Endothelial cell of umbilical vein (primary cell): ENCODE data around the gene FURIN. TPM values are rescaled to one million over a fixed set of nuclear protein-coding genes. Genes with fewer than 3 reads are reported as not detected.
A peak's percentile ranks its signal among the peaks of the same experiment; 100 is the strongest.

Experiments
- BruUV-seq: library from RNA; stranded (reverse); fragments of 400-500 nt; replicated peaks from 2 replicates; lab custom pipeline; 2021; lab: Mats Ljungman, UMichigan
- CTCF ChIA-PET: fragments of 300-600, 350-600 bp; sonication (Branson Sonifier 250); formaldehyde crosslinking; loops from one replicate; lab custom pipeline; 2021; ENCODE audit warnings: antibody characterized with exemption, inconsistent platforms; lab: Charles Lee
- POLR2A ChIA-PET: fragments of 300-600, 350-600 bp; sonication (Branson Sonifier 250); formaldehyde crosslinking; loops from one replicate; lab custom pipeline; 2021; ENCODE audit warnings: antibody characterized with exemption, inconsistent platforms; lab: Charles Lee
- DNase-seq: peaks from one replicate; pipeline ENCODE4 v3.0.0-alpha.2; 2011; ENCODE audit warnings: low read depth, low spot score
- FAIRE-seq: peaks from 2 replicates; lab custom pipeline; 2011; peaks lifted over from hg19 to GRCh38; lab: Jason Lieb, UNC
- H2AFZ ChIP-seq: 2 replicates; pipeline ENCODE4 v1.6.0; 2012; ENCODE audit warnings: low read depth, low read length, control low read depth, inconsistent platforms
- H3K27ac ChIP-seq: 2 replicates; pipeline ENCODE4 v1.5.1; 2011; ENCODE audit warnings: low read depth, mild to moderate bottlenecking, control low read depth, low read length, moderate library complexity; ENCODE audit not compliant: insufficient read depth
- H3K27me3 ChIP-seq, 2 experiments: 2 replicates each; pipeline versions ENCODE4 v1.6.0 to v1.6.1; 2011; ENCODE audit warnings: low read length in 2 of 2, mixed read lengths in 1 of 2; ENCODE audit not compliant: control insufficient read depth in 2 of 2, insufficient read depth in 2 of 2
- H3K36me3 ChIP-seq, 2 experiments: 2 replicates in 1 of 2; 3 replicates in 1 of 2; pipeline ENCODE4 v1.5.1; 2011; ENCODE audit warnings: low read length in 2 of 2, mild to moderate bottlenecking in 1 of 2, moderate library complexity in 1 of 2; ENCODE audit not compliant: control insufficient read depth in 2 of 2, insufficient read depth in 2 of 2; ENCODE audit errors: extremely low read depth in 1 of 2
- H3K4me1 ChIP-seq: 3 replicates; pipeline ENCODE4 v1.5.1; 2011; ENCODE audit warnings: mild to moderate bottlenecking, low read length; ENCODE audit not compliant: control insufficient read depth, insufficient read depth; ENCODE audit errors: extremely low read depth
- H3K4me2 ChIP-seq: 2 replicates; pipeline ENCODE4 v1.6.1; 2011; ENCODE audit warnings: low read length, control low read depth, mixed read lengths; ENCODE audit not compliant: insufficient read depth
- H3K4me3 ChIP-seq, 3 experiments: fragments of 200-600 bp in 1 of 3; sonication (generic), shearing (Covaris generic) in 1 of 3; replicated peaks in 1 of 3; 2 replicates each; pipeline ENCODE4 v1.5.1; 2011 to 2016; ENCODE audit warnings: control low read depth in 3 of 3, low read length in 3 of 3, mild to moderate bottlenecking in 2 of 3, inconsistent platforms in 1 of 3, low read depth in 1 of 3, moderate library complexity in 1 of 3; ENCODE audit not compliant: insufficient read depth in 1 of 3
- H3K79me2 ChIP-seq: 2 replicates; pipeline ENCODE4 v1.6.0; 2012; ENCODE audit warnings: low read length, inconsistent platforms; ENCODE audit not compliant: control insufficient read depth, insufficient read depth
- H3K9ac ChIP-seq: replicated peaks from 2 replicates; pipeline ENCODE3; 2011; ENCODE audit warnings: low read length, control low read depth; ENCODE audit not compliant: insufficient read depth; ENCODE audit errors: extremely low read depth
- H3K9me1 ChIP-seq: replicated peaks from 3 replicates; pipeline ENCODE4 v1.6.0; 2011; ENCODE audit warnings: mild to moderate bottlenecking, low read length; ENCODE audit not compliant: control insufficient read depth, insufficient read depth; ENCODE audit errors: extremely low read depth
- H3K9me3 ChIP-seq: replicated peaks from 2 replicates; pipeline ENCODE4 v1.5.1; 2012; ENCODE audit warnings: low read length, inconsistent platforms; ENCODE audit not compliant: control insufficient read depth, insufficient read depth
- H4K20me1 ChIP-seq: replicated peaks from 2 replicates; pipeline ENCODE3; 2011; ENCODE audit warnings: mild to moderate bottlenecking, low read length; ENCODE audit not compliant: control insufficient read depth, insufficient read depth; ENCODE audit errors: extremely low read depth
- EZH2 ChIP-seq: IDR thresholded peaks from 2 replicates; pipeline ENCODE4 v1.6.1; 2012; ENCODE audit warnings: borderline replicate concordance, low read depth, mild to moderate bottlenecking, moderate library complexity, low read length, inconsistent platforms; ENCODE audit not compliant: severe bottlenecking
- FOS ChIP-seq: IDR thresholded peaks from 2 replicates; pipeline ENCODE4 v1.6.1; 2011; ENCODE audit warnings: mild to moderate bottlenecking, low read length, moderate library complexity, borderline replicate concordance; ENCODE audit not compliant: insufficient read depth
- GATA2 ChIP-seq: IDR thresholded peaks from 2 replicates; pipeline ENCODE4 v1.7.0; 2011; ENCODE audit warnings: low read depth, mild to moderate bottlenecking, moderate library complexity, mixed read lengths, low read length; ENCODE audit not compliant: insufficient read length, insufficient read depth
- MYC ChIP-seq: IDR thresholded peaks from one replicate; pipeline ENCODE4 v1.6.1; 2011; ENCODE audit warnings: mild to moderate bottlenecking, low read depth, low read length
- POLR2AphosphoS5 ChIP-seq: IDR thresholded peaks from 2 replicates; pipeline ENCODE4 v1.6.1; 2012; ENCODE audit warnings: low read depth, mild to moderate bottlenecking, control low read depth, low read length, moderate library complexity; ENCODE audit not compliant: insufficient read depth
- dilution Hi-C: fragments of 300-500 bp; cut with MboI; formaldehyde crosslinking; loops from one replicate; pipeline ENCODE4 v1.15.0; 2019; ENCODE audit warnings: low sequenced_read_pairs; ENCODE audit not compliant: extremely low pct_ligation_motif_present
- intact Hi-C: fragments of 100-400 bp; cut with micrococcal nuclease; formaldehyde crosslinking; loops from one replicate; pipeline ENCODE4 v1.10.0; 2022
- polyA plus RNA-seq, 4 experiments: library from polyadenylated mRNA; depleted of rRNA in 3 of 4; stranded (reverse) in 3 of 4; unstranded in 1 of 4; fragments of >200 nt; gene quantifications; 2 replicates each; pipeline versions ENCODE4 v1.2.1 to v1.2.3, GENCODE V29; 2011 to 2012; ENCODE audit warnings: missing spikeins in 1 of 4
- total RNA-seq: library from RNA; stranded (reverse); gene quantifications from 2 replicates; pipeline ENCODE4 v1.2.3, GENCODE V29; 2021

Gene FURIN
- total and polyA plus RNA-seq, 2 donors (not counting 3 experiments of a cell fraction or from before 2014, with no cell fraction given): 77.4 to 131 TPM

DNA sequence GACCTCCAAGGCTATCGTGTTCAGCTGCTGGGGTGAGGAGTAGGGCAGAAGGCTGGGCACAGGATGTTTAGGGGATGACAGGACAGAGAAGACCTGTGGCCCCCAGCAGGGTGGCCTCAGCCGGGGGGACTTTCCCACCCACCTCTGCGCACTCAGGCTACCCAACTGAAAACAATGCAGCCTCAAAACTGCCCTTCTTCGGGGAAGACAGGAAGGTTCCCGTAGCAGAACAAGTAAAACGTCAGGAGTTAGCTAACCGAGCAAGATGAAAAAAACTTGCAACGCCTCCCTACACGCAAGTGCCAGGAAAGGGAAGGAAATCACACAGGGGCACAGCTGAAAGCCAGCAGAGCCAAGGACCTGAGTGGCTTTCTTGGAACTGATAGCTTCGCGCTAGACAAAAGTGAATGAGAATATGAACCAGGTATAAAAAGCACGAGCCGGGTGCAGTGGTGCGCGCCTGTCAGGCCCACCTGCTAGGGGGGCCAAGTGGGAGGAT lies 38.4 kb upstream of the FURIN start:
- ChIA-PET CTCF (interaction anchor here (0.7 to 1.1 kb wide), 4 partner anchors 9 to 442 kb away, joined by 3 to 5 read pairs (median 4); no protein-coding TSS in a partner anchor), POLR2A (no interaction called here)
- no peaks in the 10 kb centered on the region for H3K4me1 ChIP-seq
- H3K9me3 ChIP-seq: no peaks in the 10 kb centered on the region
- no peak overlapping the region for H3K27ac ChIP-seq
- H3K9me1 ChIP-seq: no peaks in the 10 kb centered on the region
- no peaks in the 10 kb centered on the region for H3K36me3 ChIP-seq
- no peaks in the 10 kb centered on the region for H3K79me2 ChIP-seq
- no peak for TF ChIP-seq GATA2
- TF ChIP-seq FOS: no peak
- dilution Hi-C loops (no loop called here), intact Hi-C loops (no loop called here)
- no peak overlapping the region for H3K4me3 ChIP-seq
- no peak overlapping the region for H3K9ac ChIP-seq
- H4K20me1 ChIP-seq: no peaks in the 10 kb centered on the region
- BruUV-seq: no TSS peak
- no peak for FAIRE-seq
- peak overlapping the region; percentile 59 for H2AFZ ChIP-seq
- peak; percentile 34 for DNase-seq
- H3K27me3 ChIP-seq: no peaks in the 10 kb centered on the region
- no peak overlapping the region for H3K4me2 ChIP-seq

DNA sequence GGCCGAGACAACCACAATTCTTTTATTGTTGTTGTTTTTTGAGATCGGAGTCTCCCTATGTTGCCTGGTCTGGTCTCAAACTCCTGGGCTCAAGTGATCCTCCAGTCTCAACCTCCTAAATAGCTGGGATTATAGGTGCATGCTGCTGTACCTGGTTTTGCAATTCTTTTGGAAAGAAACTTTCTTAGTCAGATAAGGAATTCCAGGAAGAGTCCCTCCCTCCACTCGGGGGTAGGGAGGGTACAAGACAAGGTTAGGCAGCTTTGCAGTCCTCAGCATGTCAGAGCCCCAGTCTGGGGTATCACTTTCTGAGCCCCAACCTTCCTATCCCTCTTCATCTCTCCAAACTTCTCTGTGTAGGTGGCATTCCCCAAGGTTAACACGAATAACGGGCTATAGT lies 33.8 kb upstream of the FURIN start:
- H3K9me3 ChIP-seq: no peaks in the 10 kb centered on the region
- BruUV-seq: no TSS peak
- H3K4me2 ChIP-seq: no peak overlapping the region
- no peaks in the 10 kb centered on the region for H3K36me3 ChIP-seq
- no peak for FAIRE-seq
- no peak for TF ChIP-seq POLR2AphosphoS5
- TF ChIP-seq MYC: no peak
- TF ChIP-seq EZH2: no peak
- no peak for TF ChIP-seq FOS
- intact Hi-C loops: no loop called here
- no peak for DNase-seq
- H3K79me2 ChIP-seq: no peaks in the 10 kb centered on the region
- dilution Hi-C loops: no loop called here
- no peak overlapping the region for H3K4me3 ChIP-seq
- ChIA-PET POLR2A (no interaction called here), CTCF (interaction anchor here (1.0 kb wide), 1 partner anchor 16 kb away, joined by 3 read pairs; no protein-coding TSS in a partner anchor)
- H3K27ac ChIP-seq: no peak overlapping the region
- H3K9me1 ChIP-seq: no peaks in the 10 kb centered on the region
- no peaks in the 10 kb centered on the region for H4K20me1 ChIP-seq
- no peak overlapping the region for H2AFZ ChIP-seq
- no peak overlapping the region for H3K9ac ChIP-seq
- peaks cover 3% of the 10 kb centered on the region for H3K4me1 ChIP-seq
- no peaks in the 10 kb centered on the region for H3K27me3 ChIP-seq
